ENCODE results near the gene PCDHGB4.
"Not testable (repeated sequence)": the region's sequence is repeated elsewhere in the genome, so short reads cannot be mapped to it uniquely, and the experiment has no call there.

Gene PCDHGB4

GRCh38 chr5:141432726-141433125 lies 45.2 kb downstream of the PCDHGB4 start:
- DNase-seq = not testable (repeated sequence)

GRCh38 chr5:141434006-141434405 lies 46.5 kb downstream of the PCDHGB4 start:
- no peak for DNase-seq

GRCh38 chr5:141437221-141437620 lies 49.7 kb downstream of the PCDHGB4 start:
- DNase-seq = no peak

GRCh38 chr5:141439411-141440141 lies 52.1 kb downstream of the PCDHGB4 start:
- no peak for DNase-seq

Measured in NCI-H510A treated with DMSO at 0.1 percent for 48 hours (cell line).